Measurements from ENCODE around the gene MEPCE.
"Not testable (repeated sequence)": the region's sequence is repeated elsewhere in the genome, so short reads cannot be mapped to it uniquely, and the experiment has no call there.

MEPCE gene

GRCh38 chr7:100434297-100435144 lies 4.9 kb downstream of the MEPCE start:
- DNase-seq (ENCODE audit: low read depth), result no peak

GRCh38 chr7:100435401-100436304 lies 6.0 kb downstream of the MEPCE start:
- peak; percentile 42 for DNase-seq (ENCODE audit: low read depth)

- DNase-seq (ENCODE audit: low read depth), result no peak
Observed at GRCh38 chr7:100437150-100438100, 7.8 kb downstream of the MEPCE start.

GRCh38 chr7:100438172-100438571 lies 8.5 kb downstream of the MEPCE start:
- DNase-seq (ENCODE audit: low read depth), result no peak

GRCh38 chr7:100438731-100439130 lies 9.1 kb downstream of the MEPCE start:
- DNase-seq (ENCODE audit: low read depth), result not testable (repeated sequence)

GRCh38 chr7:100439244-100439643 lies 9.6 kb downstream of the MEPCE start:
- not testable (repeated sequence) for DNase-seq (ENCODE audit: low read depth)

- DNase-seq (ENCODE audit: low read depth), result no peak
Observed at GRCh38 chr7:100441641-100442535, 12.3 kb downstream of the MEPCE start.

GRCh38 chr7:100443096-100443840 lies 13.6 kb downstream of the MEPCE start:
- DNase-seq (ENCODE audit: low read depth), result no peak

GRCh38 chr7:100444311-100445278 lies 15.0 kb downstream of the MEPCE start:
- no peak for DNase-seq (ENCODE audit: low read depth)

GRCh38 chr7:100446040-100446439 lies 16.4 kb downstream of the MEPCE start:
- no peak for DNase-seq (ENCODE audit: low read depth)

GRCh38 chr7:100447363-100447762 lies 17.7 kb downstream of the MEPCE start:
- DNase-seq (ENCODE audit: low read depth), result not testable (repeated sequence)

- DNase-seq (ENCODE audit: low read depth), result no peak
Observed at GRCh38 chr7:100449190-100449795, 19.7 kb downstream of the MEPCE start.

GRCh38 chr7:100452513-100452912 lies 22.9 kb downstream of the MEPCE start:
- DNase-seq (ENCODE audit: low read depth), result no peak

GRCh38 chr7:100453854-100454253 lies 24.2 kb downstream of the MEPCE start:
- not testable (repeated sequence) for DNase-seq (ENCODE audit: low read depth)

GRCh38 chr7:100455206-100455605 lies 25.6 kb downstream of the MEPCE start:
- no peak for DNase-seq (ENCODE audit: low read depth)

- no peak for DNase-seq (ENCODE audit: low read depth)
Observed at GRCh38 chr7:100456562-100456961, 26.9 kb downstream of the MEPCE start.

GRCh38 chr7:100457033-100457432 lies 27.4 kb downstream of the MEPCE start:
- DNase-seq (ENCODE audit: low read depth), result no peak

GRCh38 chr7:100464210-100464660 lies 34.6 kb downstream of the MEPCE start, which contains the start of gene SPACDR:
TSS of gene SPACDR (minus strand) at chr7:100464260. CDS start at chr7:100464025, 235 bp downstream.
- DNase-seq (ENCODE audit: low read depth), result no peak

Measured in activated T-cell treated with anti-CD3 and anti-CD28 coated beads for 48 hours (primary cell).